SK-N-MC (cell line): ENCODE measurements around the gene AAMP.

Experiments used
- FOXP2 ChIP-seq: optimal IDR thresholded peaks from 2 replicates; pipeline ENCODE3; 2011; ENCODE audit warnings: mild to moderate bottlenecking, moderate library complexity; ENCODE audit not compliant: insufficient read depth; ENCODE audit errors: extremely low read length, control extremely low read depth
- POLR2AphosphoS5 ChIP-seq: IDR thresholded peaks from 2 replicates; pipeline ENCODE4 v1.6.1; 2012; ENCODE audit warnings: mild to moderate bottlenecking, low read depth, low read length, borderline replicate concordance

- no peak for TF ChIP-seq FOXP2
- no peak for TF ChIP-seq POLR2AphosphoS5
These were observed 46.9 kb downstream of the AAMP start for GRCh38 chr2:218223046-218223445.
